ENCODE measurements around the gene CLEC18A.

DNA sequence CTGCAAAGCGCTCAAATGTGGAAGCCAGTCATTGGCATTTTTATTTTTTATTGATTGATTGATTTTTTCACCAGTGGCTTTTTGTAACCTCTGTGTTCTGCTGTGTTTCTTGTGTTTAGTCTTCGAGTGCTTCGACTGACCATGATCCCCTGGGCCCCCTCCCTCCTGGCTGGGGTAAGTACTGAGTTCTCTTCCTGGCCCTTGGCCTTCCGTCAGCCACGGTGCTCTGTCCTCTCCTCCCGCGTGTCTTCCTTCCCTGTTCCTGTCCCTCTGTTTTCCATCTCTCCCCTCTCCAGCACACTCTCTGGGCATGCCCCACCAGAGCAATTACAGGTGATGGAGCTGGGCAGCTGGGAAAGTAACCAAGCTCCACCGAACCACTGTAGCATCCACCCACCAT, 25.8 kb upstream of the CLEC18A start:
- no peak for TF ChIP-seq POLR2A (IDR thresholded peaks at IDR 0.05; ENCODE audit: low read depth, low read length)
- no peak for TF ChIP-seq POLR2AphosphoS5 (IDR thresholded peaks at IDR 0.05; ENCODE audit: low read depth, low read length)

Data from GM12891 (cell line).